CD14-positive monocyte (primary cell): Measurements from ENCODE around the gene SPANXB1. TPM values are rescaled to one million over a fixed set of nuclear protein-coding genes. Genes with fewer than 3 reads are reported as not detected.
"Not testable (repeated sequence)": the region's sequence is repeated elsewhere in the genome, so short reads cannot be mapped to it uniquely, and the experiment has no call there.

Experiments
- DNase-seq, 3 donors: peaks; one replicate each; pipeline ENCODE4 v3.0.0-alpha.2; 2011 to 2022
- H2AFZ ChIP-seq: 2 replicates; pipeline ENCODE4 v1.6.0; 2012; ENCODE audit warnings: mild to moderate bottlenecking, low read depth, low read length, inconsistent platforms; ENCODE audit not compliant: insufficient read depth, poor library complexity, severe bottlenecking
- H3K27ac ChIP-seq, 2 donors: 1 replicate in 1 of 2; 2 replicates in 1 of 2; pipeline ENCODE4 v1.5.1; 2012 to 2013; ENCODE audit warnings: low read length in 2 of 2, control low read depth in 1 of 2, inconsistent platforms in 1 of 2, low read depth in 1 of 2, mild to moderate bottlenecking in 1 of 2
- H3K27me3 ChIP-seq, 2 donors: one replicate each; pipeline versions ENCODE4 v1.6.0 to v1.6.1; 2011 to 2013; ENCODE audit warnings: low read length in 2 of 2; ENCODE audit not compliant: control insufficient read depth in 2 of 2, insufficient read depth in 2 of 2
- H3K36me3 ChIP-seq, 2 donors: replicated peaks in 1 of 2; 1 replicate in 1 of 2; 2 replicates in 1 of 2; pipeline versions ENCODE4 v1.5.1 to v1.6.1; 2012 to 2013; ENCODE audit warnings: low read length in 2 of 2, control low read depth in 1 of 2, inconsistent platforms in 1 of 2, mild to moderate bottlenecking in 1 of 2; ENCODE audit not compliant: insufficient read depth in 2 of 2, control insufficient read depth in 1 of 2
- H3K4me1 ChIP-seq, 2 donors: 1 replicate in 1 of 2; 2 replicates in 1 of 2; pipeline versions ENCODE4 v1.5.1 to v1.6.1; 2012 to 2013; ENCODE audit warnings: low read length in 2 of 2, control low read depth in 1 of 2, inconsistent platforms in 1 of 2, mild to moderate bottlenecking in 1 of 2, moderate library complexity in 1 of 2; ENCODE audit not compliant: insufficient read depth in 2 of 2, control insufficient read depth in 1 of 2
- H3K4me2 ChIP-seq: replicated peaks from 2 replicates; pipeline ENCODE3; 2012; ENCODE audit warnings: low read length, moderate library complexity, mild to moderate bottlenecking; ENCODE audit not compliant: poor library complexity, severe bottlenecking; ENCODE audit errors: extremely low read depth
- H3K4me3 ChIP-seq, 3 experiments: fragments of 200-600 bp in 1 of 3; sonication (generic) in 1 of 3; replicated peaks in 1 of 3; 1 replicate in 2 of 3; 2 replicates in 1 of 3; pipeline ENCODE4 v1.5.1; 2011 to 2013; ENCODE audit warnings: low read length in 3 of 3, mild to moderate bottlenecking in 3 of 3, control low read depth in 2 of 3, low read depth in 2 of 3, inconsistent platforms in 1 of 3, moderate library complexity in 1 of 3
- H3K79me2 ChIP-seq: 2 replicates; pipeline ENCODE4 v1.6.0; 2012; ENCODE audit warnings: mild to moderate bottlenecking, control low read depth, inconsistent platforms, low read length, moderate library complexity; ENCODE audit not compliant: insufficient read depth
- H3K9ac ChIP-seq: 2 replicates; pipeline ENCODE4 v1.6.0; 2017; ENCODE audit warnings: low read length, mild to moderate bottlenecking; ENCODE audit not compliant: insufficient read depth, poor library complexity, severe bottlenecking
- H3K9me3 ChIP-seq, 2 donors: replicated peaks in 1 of 2; 1 replicate in 1 of 2; 2 replicates in 1 of 2; pipeline versions ENCODE4 v1.5.1 to v1.6.1; 2012 to 2013; ENCODE audit warnings: low read length in 2 of 2, control low read depth in 1 of 2; ENCODE audit not compliant: control insufficient read depth in 1 of 2, insufficient read depth in 1 of 2
- H4K20me1 ChIP-seq: 2 replicates; pipeline ENCODE4 v1.6.0; 2012; ENCODE audit warnings: mild to moderate bottlenecking, low read length, control low read depth, moderate library complexity; ENCODE audit not compliant: insufficient read depth
- H3K27ac Mint-ChIP-seq, 7 donors: one replicate each; pipeline ENCODE4 v1.8.0; 2020; ENCODE audit warnings: mild to moderate bottlenecking in 7 of 7, mixed read lengths in 7 of 7, moderate library complexity in 6 of 7, inconsistent platforms in 2 of 7
- H3K27me3 Mint-ChIP-seq, 3 donors: one replicate each; pipeline ENCODE4 v1.8.0; 2021 to 2022; ENCODE audit warnings: low read depth in 3 of 3, mild to moderate bottlenecking in 3 of 3, mixed read lengths in 3 of 3, moderate library complexity in 3 of 3, inconsistent platforms in 1 of 3
- H3K36me3 Mint-ChIP-seq, 2 donors: one replicate each; pipeline ENCODE4 v1.8.0; 2020; ENCODE audit warnings: mixed read lengths in 2 of 2, inconsistent platforms in 1 of 2, mild to moderate bottlenecking in 1 of 2
- H3K4me1 Mint-ChIP-seq: one replicate; pipeline ENCODE4 v1.8.0; 2020; ENCODE audit warnings: mild to moderate bottlenecking, mixed read lengths
- H3K4me3 Mint-ChIP-seq, 2 donors: one replicate each; pipeline ENCODE4 v1.8.0; 2020; ENCODE audit warnings: mild to moderate bottlenecking in 2 of 2, mixed read lengths in 2 of 2, moderate library complexity in 1 of 2
- H3K9me3 Mint-ChIP-seq, 7 donors: one replicate each; pipeline ENCODE4 v1.8.0; 2020 to 2022; ENCODE audit warnings: mixed read lengths in 7 of 7, mild to moderate bottlenecking in 6 of 7, moderate library complexity in 6 of 7, inconsistent platforms in 2 of 7
- WGBS: methylation state at CpG from one replicate; pipeline ENCODE4 v1.1.5; 2013; ENCODE audit warnings: missing lambda C conversion rate; ENCODE audit not compliant: insufficient coverage; 5-methylcytosine and 5-hydroxymethylcytosine counted together
- intact Hi-C, 2 donors: fragments of 100-400 bp; cut with micrococcal nuclease; formaldehyde crosslinking; loops; one replicate each; pipeline versions ENCODE4 v1.15.0 to v1.15.1; 2023
- polyA plus RNA-seq, 3 donors: library from polyadenylated mRNA; depleted of rRNA in 1 of 3; unstranded in 2 of 3; stranded (reverse) in 1 of 3; fragments of 300-500 nt in 2 of 3; fragments of >200 nt in 1 of 3; fragmentation: Illumina TruSeq in 2 of 3; gene quantifications; 1 replicate in 2 of 3; 2 replicates in 1 of 3; pipeline ENCODE4 v1.2.3, GENCODE V29; 2012 to 2021

The SPANXB1 gene
- polyA plus RNA-seq, 3 donors, result not detected

DNA sequence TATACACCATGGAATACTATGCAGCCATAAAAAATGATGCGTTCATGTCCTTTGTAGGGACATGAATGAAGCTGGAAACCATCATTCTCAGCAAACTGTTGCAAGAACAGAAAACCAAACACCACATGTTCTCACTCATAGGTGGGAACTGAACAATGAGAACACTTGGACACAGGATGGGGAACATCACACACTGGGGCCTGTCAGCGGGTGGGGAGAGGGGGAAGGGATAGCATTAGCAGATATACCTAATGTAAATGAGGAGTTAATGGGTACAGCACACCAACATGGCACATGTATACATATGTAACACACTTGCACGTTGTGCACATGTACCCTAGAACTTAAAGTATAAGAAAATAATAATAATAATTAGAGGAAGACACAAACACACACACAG is 47.5 kb downstream of the SPANXB1 start:
- H3K36me3 Mint-ChIP-seq, result not testable (repeated sequence)
- WGBS, result no CpG with 5 or more reads among the region's 3 CpGs

DNA sequence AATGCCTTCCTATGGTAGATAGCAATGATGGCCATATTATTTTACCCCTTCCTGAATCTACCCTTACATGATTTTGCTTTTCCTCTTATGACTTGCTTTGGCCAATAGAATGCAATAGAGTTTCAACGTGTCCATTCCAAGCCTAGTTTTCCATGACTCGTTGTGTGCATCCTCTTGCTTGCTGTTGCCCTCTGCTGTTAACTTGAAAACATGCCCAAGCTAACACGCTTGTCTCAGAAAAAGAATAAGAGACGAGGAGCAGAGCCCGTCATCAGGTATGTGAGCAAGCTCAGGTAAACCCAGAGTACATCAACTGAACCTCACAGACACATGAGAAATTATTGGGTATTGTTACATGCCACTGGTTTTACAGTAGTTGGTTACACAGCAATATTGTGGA is 49.7 kb downstream of the SPANXB1 start:
- no CpG with 5 or more reads among the region's 5 CpGs for WGBS
- H3K27ac Mint-ChIP-seq, H3K4me1 ChIP-seq, intact Hi-C loops, H3K36me3 ChIP-seq, H3K9me3 ChIP-seq, H3K79me2 ChIP-seq, H3K27ac ChIP-seq, H3K4me2 ChIP-seq, H3K36me3 Mint-ChIP-seq, DNase-seq, H3K9ac ChIP-seq, H3K27me3 ChIP-seq, H3K9me3 Mint-ChIP-seq, H3K4me3 Mint-ChIP-seq, H3K4me1 Mint-ChIP-seq, H3K4me3 ChIP-seq, H3K27me3 Mint-ChIP-seq, H4K20me1 ChIP-seq, H2AFZ ChIP-seq: not testable (repeated sequence)

More for the DNA sequence above, 47.5 kb downstream of the SPANXB1 start:
- H3K4me2 ChIP-seq, H2AFZ ChIP-seq, DNase-seq, H3K9me3 Mint-ChIP-seq, H3K27me3 Mint-ChIP-seq, H3K9ac ChIP-seq, H4K20me1 ChIP-seq, H3K4me1 ChIP-seq, H3K9me3 ChIP-seq, H3K27ac Mint-ChIP-seq, H3K36me3 ChIP-seq, H3K4me3 ChIP-seq, H3K79me2 ChIP-seq, H3K4me3 Mint-ChIP-seq, H3K27me3 ChIP-seq, intact Hi-C loops, H3K27ac ChIP-seq, H3K4me1 Mint-ChIP-seq: not testable (repeated sequence)

Other genes with a start within 250 kb of the SPANXB1 start
- gene LDOC1, start 174.5 kb downstream of the SPANXB1 start, polyA plus RNA-seq, result not detected
- not detected for gene SPANXC, start 239.9 kb downstream of the SPANXB1 start, polyA plus RNA-seq